ENCODE measurements around the gene DGKG.
A peak's percentile ranks its signal among the peaks of the same experiment; 100 is the strongest.

Gene DGKG

GRCh38 chr3:186213946-186214345 is 148.1 kb downstream of the DGKG start:
- peaks cover 7 to 8% of the 10 kb centered on the region in 2 donors for H3K4me1 ChIP-seq (ENCODE audit: control insufficient read depth in 2 of 2, insufficient read depth in 2 of 2, low read length in 2 of 2)
- H3K9ac ChIP-seq (ENCODE audit: low read depth in 1 of 2, low read length in 2 of 2): no peak overlapping the region
- no peak overlapping the region for H3K4me3 ChIP-seq (ENCODE audit: low read length in 2 of 2)
- no peaks in the 10 kb centered on the region for H3K9me3 ChIP-seq (ENCODE audit: control insufficient read depth in 2 of 2, low read length in 2 of 2)
- H3K36me3 ChIP-seq (ENCODE audit: control insufficient read depth in 2 of 2, insufficient read depth in 2 of 2, low read length in 2 of 2): no peaks in the 10 kb centered on the region
- no peaks in the 10 kb centered on the region for H3K27me3 ChIP-seq (ENCODE audit: control insufficient read depth in 2 of 2, insufficient read depth in 2 of 2, low read length in 2 of 2)
- no peak overlapping the region for H3K27ac ChIP-seq (ENCODE audit: low read depth in 2 of 2, low read length in 2 of 2)

GRCh38 chr3:186212611-186213010 is 149.4 kb downstream of the DGKG start:
- Histone ChIP-seq H3K36me3 (ENCODE audit: control insufficient read depth in 2 of 2, insufficient read depth in 2 of 2, low read length in 2 of 2) (no peaks in the 10 kb centered on the region), H3K27ac (ENCODE audit: low read depth in 2 of 2, low read length in 2 of 2) (no peak overlapping the region), H3K4me3 (ENCODE audit: low read length in 2 of 2) (no peak overlapping the region), H3K4me1 (ENCODE audit: control insufficient read depth in 2 of 2, insufficient read depth in 2 of 2, low read length in 2 of 2) (peaks cover 7 to 8% of the 10 kb centered on the region in 2 donors), H3K9me3 (ENCODE audit: control insufficient read depth in 2 of 2, low read length in 2 of 2) (no peaks in the 10 kb centered on the region), H3K27me3 (ENCODE audit: control insufficient read depth in 2 of 2, insufficient read depth in 2 of 2, low read length in 2 of 2) (no peaks in the 10 kb centered on the region), H3K9ac (ENCODE audit: low read depth in 1 of 2, low read length in 2 of 2) (no peak overlapping the region)

GRCh38 chr3:186210852-186211500 is 151.1 kb downstream of the DGKG start:
- H3K9me3 ChIP-seq (ENCODE audit: control insufficient read depth in 2 of 2, low read length in 2 of 2): no peaks in the 10 kb centered on the region
- H3K36me3 ChIP-seq (ENCODE audit: control insufficient read depth in 2 of 2, insufficient read depth in 2 of 2, low read length in 2 of 2): no peaks in the 10 kb centered on the region
- H3K27ac ChIP-seq (ENCODE audit: low read depth in 2 of 2, low read length in 2 of 2): peak overlapping the region in 1 of 2 donors; percentile 52
- H3K9ac ChIP-seq (ENCODE audit: low read depth in 1 of 2, low read length in 2 of 2): no peak overlapping the region
- H3K4me3 ChIP-seq (ENCODE audit: low read length in 2 of 2): no peak overlapping the region
- no peaks in the 10 kb centered on the region for H3K27me3 ChIP-seq (ENCODE audit: control insufficient read depth in 2 of 2, insufficient read depth in 2 of 2, low read length in 2 of 2)
- H3K4me1 ChIP-seq (ENCODE audit: control insufficient read depth in 2 of 2, insufficient read depth in 2 of 2, low read length in 2 of 2): peaks cover 7 to 8% of the 10 kb centered on the region in 2 donors

- peak overlapping the region in 1 of 2 donors; percentile 6 for H3K9ac ChIP-seq (ENCODE audit: low read depth in 1 of 2, low read length in 2 of 2)
Observed at GRCh38 chr3:186209810-186210752, 152.0 kb downstream of the DGKG start.

GRCh38 chr3:186208296-186208989 is 153.6 kb downstream of the DGKG start:
- Histone ChIP-seq H3K36me3 (ENCODE audit: control insufficient read depth in 2 of 2, insufficient read depth in 2 of 2, low read length in 2 of 2) (no peaks in the 10 kb centered on the region), H3K27ac (ENCODE audit: low read depth in 2 of 2, low read length in 2 of 2) (no peak overlapping the region), H3K4me3 (ENCODE audit: low read length in 2 of 2) (no peak overlapping the region), H3K27me3 (ENCODE audit: control insufficient read depth in 2 of 2, insufficient read depth in 2 of 2, low read length in 2 of 2) (no peaks in the 10 kb centered on the region), H3K9ac (ENCODE audit: low read depth in 1 of 2, low read length in 2 of 2) (no peak overlapping the region), H3K9me3 (ENCODE audit: control insufficient read depth in 2 of 2, low read length in 2 of 2) (no peaks in the 10 kb centered on the region), H3K4me1 (ENCODE audit: control insufficient read depth in 2 of 2, insufficient read depth in 2 of 2, low read length in 2 of 2) (peaks cover 7 to 8% of the 10 kb centered on the region in 2 donors)

More at GRCh38 chr3:186209810-186210752, 152.0 kb downstream of the DGKG start:
- Histone ChIP-seq H3K9me3 (ENCODE audit: control insufficient read depth in 2 of 2, low read length in 2 of 2) (no peaks in the 10 kb centered on the region), H3K27me3 (ENCODE audit: control insufficient read depth in 2 of 2, insufficient read depth in 2 of 2, low read length in 2 of 2) (no peaks in the 10 kb centered on the region), H3K4me1 (ENCODE audit: control insufficient read depth in 2 of 2, insufficient read depth in 2 of 2, low read length in 2 of 2) (peaks cover 7 to 8% of the 10 kb centered on the region in 2 donors), H3K36me3 (ENCODE audit: control insufficient read depth in 2 of 2, insufficient read depth in 2 of 2, low read length in 2 of 2) (no peaks in the 10 kb centered on the region), H3K27ac (ENCODE audit: low read depth in 2 of 2, low read length in 2 of 2) (peak overlapping the region in 1 of 2 donors; percentile 52), H3K4me3 (ENCODE audit: low read length in 2 of 2) (no peak overlapping the region)

GRCh38 chr3:186207515-186207914 is 154.5 kb downstream of the DGKG start:
- H3K4me3 ChIP-seq (ENCODE audit: low read length in 2 of 2): no peak overlapping the region
- H3K36me3 ChIP-seq (ENCODE audit: control insufficient read depth in 2 of 2, insufficient read depth in 2 of 2, low read length in 2 of 2): no peaks in the 10 kb centered on the region
- no peaks in the 10 kb centered on the region for H3K27me3 ChIP-seq (ENCODE audit: control insufficient read depth in 2 of 2, insufficient read depth in 2 of 2, low read length in 2 of 2)
- no peak overlapping the region for H3K27ac ChIP-seq (ENCODE audit: low read depth in 2 of 2, low read length in 2 of 2)
- H3K9me3 ChIP-seq (ENCODE audit: control insufficient read depth in 2 of 2, low read length in 2 of 2): no peaks in the 10 kb centered on the region
- H3K9ac ChIP-seq (ENCODE audit: low read depth in 1 of 2, low read length in 2 of 2): no peak overlapping the region
- H3K4me1 ChIP-seq (ENCODE audit: control insufficient read depth in 2 of 2, insufficient read depth in 2 of 2, low read length in 2 of 2): peaks cover 7 to 8% of the 10 kb centered on the region in 2 donors

GRCh38 chr3:186200726-186201125 is 161.3 kb downstream of the DGKG start:
- no peaks in the 10 kb centered on the region for H3K9me3 ChIP-seq (ENCODE audit: control insufficient read depth in 2 of 2, low read length in 2 of 2)
- H3K27me3 ChIP-seq (ENCODE audit: control insufficient read depth in 2 of 2, insufficient read depth in 2 of 2, low read length in 2 of 2): peaks cover 0 to 1% of the 10 kb centered on the region in 2 donors
- no peak overlapping the region for H3K9ac ChIP-seq (ENCODE audit: low read depth in 1 of 2, low read length in 2 of 2)
- H3K4me3 ChIP-seq (ENCODE audit: low read length in 2 of 2): no peak overlapping the region
- H3K4me1 ChIP-seq (ENCODE audit: control insufficient read depth in 2 of 2, insufficient read depth in 2 of 2, low read length in 2 of 2): no peaks in the 10 kb centered on the region
- H3K27ac ChIP-seq (ENCODE audit: low read depth in 2 of 2, low read length in 2 of 2): no peak overlapping the region
- H3K36me3 ChIP-seq (ENCODE audit: control insufficient read depth in 2 of 2, insufficient read depth in 2 of 2, low read length in 2 of 2): no peaks in the 10 kb centered on the region

- H3K4me3 ChIP-seq (ENCODE audit: low read length in 2 of 2): no peak overlapping the region
- no peak overlapping the region for H3K27ac ChIP-seq (ENCODE audit: low read depth in 2 of 2, low read length in 2 of 2)
- H3K9me3 ChIP-seq (ENCODE audit: control insufficient read depth in 2 of 2, low read length in 2 of 2): no peaks in the 10 kb centered on the region
- H3K9ac ChIP-seq (ENCODE audit: low read depth in 1 of 2, low read length in 2 of 2): no peak overlapping the region
- H3K4me1 ChIP-seq (ENCODE audit: control insufficient read depth in 2 of 2, insufficient read depth in 2 of 2, low read length in 2 of 2): no peaks in the 10 kb centered on the region
- H3K36me3 ChIP-seq (ENCODE audit: control insufficient read depth in 2 of 2, insufficient read depth in 2 of 2, low read length in 2 of 2): no peaks in the 10 kb centered on the region
- H3K27me3 ChIP-seq (ENCODE audit: control insufficient read depth in 2 of 2, insufficient read depth in 2 of 2, low read length in 2 of 2): peaks cover 6 to 16% of the 10 kb centered on the region in 2 donors
Observed at GRCh38 chr3:186198442-186198841, 163.6 kb downstream of the DGKG start.

- H3K4me3 ChIP-seq (ENCODE audit: low read length in 2 of 2): no peak overlapping the region
- no peaks in the 10 kb centered on the region for H3K36me3 ChIP-seq (ENCODE audit: control insufficient read depth in 2 of 2, insufficient read depth in 2 of 2, low read length in 2 of 2)
- no peaks in the 10 kb centered on the region for H3K4me1 ChIP-seq (ENCODE audit: control insufficient read depth in 2 of 2, insufficient read depth in 2 of 2, low read length in 2 of 2)
- H3K27me3 ChIP-seq (ENCODE audit: control insufficient read depth in 2 of 2, insufficient read depth in 2 of 2, low read length in 2 of 2): peaks cover 11 to 24% of the 10 kb centered on the region in 2 donors
- no peak overlapping the region for H3K27ac ChIP-seq (ENCODE audit: low read depth in 2 of 2, low read length in 2 of 2)
- no peaks in the 10 kb centered on the region for H3K9me3 ChIP-seq (ENCODE audit: control insufficient read depth in 2 of 2, low read length in 2 of 2)
- no peak overlapping the region for H3K9ac ChIP-seq (ENCODE audit: low read depth in 1 of 2, low read length in 2 of 2)
Observed at GRCh38 chr3:186194451-186194811, 167.6 kb downstream of the DGKG start.
